DMS53 (cell line): Measurements from ENCODE around the gene SAPCD2.
A peak's percentile ranks its signal among the peaks of the same experiment; 100 is the strongest.
"Not testable (repeated sequence)": the region's sequence is repeated elsewhere in the genome, so short reads cannot be mapped to it uniquely, and the experiment has no call there.

ENCODE experiments used
- DNase-seq: peaks from one replicate; lab custom pipeline; 2025; lab: John Stamatoyannopoulos, UW

The SAPCD2 gene

DNA sequence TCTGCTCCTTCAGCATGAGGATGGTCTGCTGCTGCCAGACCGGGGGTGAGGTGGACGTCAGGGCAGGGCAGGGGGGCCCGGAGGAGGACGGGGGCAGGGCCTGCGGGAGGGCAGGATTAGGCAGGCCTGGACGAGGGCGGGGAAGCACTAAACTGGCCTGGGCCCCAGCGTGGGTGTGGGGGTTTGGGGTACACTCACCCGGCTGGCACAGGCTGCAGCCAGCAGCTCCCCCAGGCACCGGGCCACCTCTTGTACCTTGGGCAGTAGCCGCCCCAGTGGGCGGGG, 5.5 kb downstream of the SAPCD2 start:
- no peak for DNase-seq

DNA sequence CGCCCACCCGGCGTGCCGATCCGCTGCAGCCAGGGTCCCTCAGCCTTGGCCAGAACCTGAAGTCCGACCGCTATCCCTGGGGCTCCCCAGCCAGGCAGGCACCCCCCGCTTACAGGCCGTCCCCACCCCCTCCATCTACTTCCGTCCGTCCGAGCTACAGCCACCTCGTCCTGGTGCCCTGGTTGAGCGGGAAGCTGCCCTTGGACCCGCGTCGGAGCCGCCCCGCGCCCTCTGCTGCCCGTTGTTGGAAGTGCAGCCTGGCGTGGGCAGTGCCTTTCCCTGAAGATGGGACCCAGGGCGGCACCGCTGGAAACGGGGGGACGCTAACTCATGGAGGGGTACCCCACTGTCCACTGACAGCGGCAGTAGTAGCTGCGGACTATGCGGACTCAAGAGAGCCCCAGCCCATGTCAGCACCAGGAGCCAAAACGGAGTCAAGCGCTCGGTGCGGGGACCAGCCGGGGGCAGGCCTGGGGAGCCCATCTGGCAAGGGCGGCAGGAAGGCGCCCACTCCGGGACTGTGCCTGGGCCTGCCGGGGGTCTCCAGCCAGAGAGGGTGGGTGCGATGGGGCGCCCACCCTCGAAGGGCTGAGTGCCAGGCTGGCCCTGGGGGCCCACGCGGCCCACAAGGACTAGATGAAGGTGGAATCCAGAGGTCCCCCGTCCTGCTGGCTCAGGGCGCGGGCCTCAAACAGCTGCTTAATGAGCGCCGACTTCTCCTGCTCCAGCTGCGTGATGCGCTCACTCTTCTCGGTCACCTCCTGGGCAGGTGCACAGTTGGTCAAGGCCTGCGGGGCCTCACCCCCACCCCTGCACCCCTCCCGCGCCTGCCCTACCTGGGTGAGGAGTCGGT, 6.1 kb downstream of the SAPCD2 start:
- DNase-seq: peak; percentile 88

- no peak for DNase-seq
Observed at GRCh38 chr9:137063311-137064026, 6.9 kb downstream of the SAPCD2 start.

DNA sequence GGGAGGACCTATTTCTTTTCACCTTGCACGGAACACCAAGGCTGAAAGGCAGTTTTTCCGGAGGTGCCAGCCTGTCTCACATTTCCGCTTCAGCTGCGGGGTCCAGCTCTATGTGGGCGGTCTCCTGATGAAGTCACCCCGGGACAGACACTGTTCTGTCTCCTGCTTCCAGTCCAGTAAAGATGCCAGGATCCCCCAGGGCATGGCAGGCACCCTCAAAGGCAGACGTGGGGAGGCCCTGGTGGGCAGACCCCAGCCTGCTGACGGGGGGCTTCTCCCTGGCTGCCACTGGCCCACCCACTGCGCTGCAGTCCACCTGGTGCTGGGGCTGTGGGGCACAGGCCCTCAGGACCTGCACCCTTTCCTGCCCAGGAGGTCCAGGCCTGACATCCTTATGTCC, 7.6 kb downstream of the SAPCD2 start:
- DNase-seq: not testable (repeated sequence)

DNA sequence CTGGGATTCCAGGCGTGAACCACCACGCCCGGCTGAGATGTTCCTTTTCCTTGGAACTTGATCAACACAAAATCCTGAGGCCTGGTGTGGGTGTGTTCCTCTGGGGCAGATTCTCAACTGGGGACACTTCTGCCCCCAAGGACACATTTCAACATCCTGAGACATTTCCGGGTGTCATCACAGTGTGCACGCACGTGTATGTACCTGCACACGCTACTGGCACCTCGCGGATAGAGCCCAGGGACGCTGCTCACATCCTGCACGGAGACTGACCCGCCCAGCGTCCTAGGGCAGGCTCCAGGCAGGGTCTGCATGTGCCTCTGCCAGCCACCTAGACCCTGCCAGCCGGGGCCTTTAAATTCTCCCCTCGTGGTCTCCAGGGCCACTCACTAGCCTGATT, 8.0 kb downstream of the SAPCD2 start:
- DNase-seq: no peak

DNA sequence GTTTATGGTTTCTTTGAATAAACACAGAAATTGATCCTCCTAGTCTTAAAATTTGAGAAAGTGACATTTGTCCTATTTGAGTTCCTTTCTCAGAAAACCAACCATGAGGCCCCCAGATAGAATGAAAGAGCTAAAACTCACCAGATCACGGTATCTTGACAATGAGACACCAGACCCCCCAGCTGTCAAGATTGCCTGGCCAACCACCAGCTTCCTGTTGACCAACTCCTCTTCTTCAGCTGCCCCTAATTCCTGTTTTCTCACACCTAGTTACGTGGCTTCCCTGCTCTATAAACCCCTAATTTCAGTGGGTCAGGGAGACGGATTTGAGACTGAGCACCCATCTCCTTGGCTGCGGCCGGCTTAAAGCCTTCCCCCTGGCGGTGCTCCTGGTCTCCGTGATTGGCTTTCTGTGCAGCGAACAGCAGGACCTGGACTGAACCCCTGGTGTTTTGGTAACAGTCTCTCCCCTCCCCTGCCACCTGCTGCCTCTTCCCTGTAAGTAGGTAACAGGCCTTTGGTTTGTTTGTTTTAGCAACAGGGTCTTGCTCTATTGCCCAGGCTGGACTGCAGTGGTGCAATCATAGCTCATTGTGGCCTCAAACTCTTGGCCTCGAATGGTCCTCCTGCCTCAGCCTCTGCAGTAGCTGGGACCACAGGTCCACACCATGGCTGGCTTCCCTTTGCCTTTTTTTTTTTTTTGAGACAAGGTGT, 11.7 kb downstream of the SAPCD2 start:
- peak; percentile 38 for DNase-seq

- peak; percentile 74 for DNase-seq
Observed at GRCh38 chr9:137057545-137057944, 12.8 kb downstream of the SAPCD2 start.

DNA sequence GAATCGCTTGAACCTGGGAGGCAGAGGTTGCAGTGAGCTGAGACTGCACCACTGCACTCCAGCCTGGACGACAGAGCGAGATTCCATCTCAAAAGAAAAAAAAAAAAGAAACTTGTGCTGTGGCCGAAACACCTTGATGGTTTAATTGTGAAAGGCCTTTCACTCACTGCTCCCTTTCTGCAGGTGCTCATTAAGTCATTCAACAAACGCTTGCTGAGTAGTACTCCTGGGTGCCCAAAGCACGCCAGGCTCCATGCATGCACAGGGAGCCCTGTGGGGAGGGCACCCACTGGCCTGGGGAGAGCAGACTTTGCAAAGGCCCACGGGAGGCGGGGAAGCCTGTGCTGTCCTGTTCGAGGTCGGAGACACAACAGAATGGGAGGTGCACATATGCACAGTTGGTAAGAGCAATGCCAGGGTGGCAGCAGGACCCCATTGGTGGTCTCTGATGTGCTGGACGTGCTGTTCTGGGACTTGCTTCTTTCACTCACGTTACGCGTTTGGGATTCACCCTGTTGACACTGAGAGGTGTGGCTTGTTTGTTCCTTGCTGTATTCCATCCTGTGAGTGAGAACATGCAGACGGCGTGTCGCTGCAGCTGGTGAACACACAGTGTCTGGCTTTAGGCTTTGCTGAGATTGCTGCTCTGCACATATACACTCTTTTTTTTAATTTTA, 13.5 kb downstream of the SAPCD2 start:
- peak; percentile 68 for DNase-seq

DNA sequence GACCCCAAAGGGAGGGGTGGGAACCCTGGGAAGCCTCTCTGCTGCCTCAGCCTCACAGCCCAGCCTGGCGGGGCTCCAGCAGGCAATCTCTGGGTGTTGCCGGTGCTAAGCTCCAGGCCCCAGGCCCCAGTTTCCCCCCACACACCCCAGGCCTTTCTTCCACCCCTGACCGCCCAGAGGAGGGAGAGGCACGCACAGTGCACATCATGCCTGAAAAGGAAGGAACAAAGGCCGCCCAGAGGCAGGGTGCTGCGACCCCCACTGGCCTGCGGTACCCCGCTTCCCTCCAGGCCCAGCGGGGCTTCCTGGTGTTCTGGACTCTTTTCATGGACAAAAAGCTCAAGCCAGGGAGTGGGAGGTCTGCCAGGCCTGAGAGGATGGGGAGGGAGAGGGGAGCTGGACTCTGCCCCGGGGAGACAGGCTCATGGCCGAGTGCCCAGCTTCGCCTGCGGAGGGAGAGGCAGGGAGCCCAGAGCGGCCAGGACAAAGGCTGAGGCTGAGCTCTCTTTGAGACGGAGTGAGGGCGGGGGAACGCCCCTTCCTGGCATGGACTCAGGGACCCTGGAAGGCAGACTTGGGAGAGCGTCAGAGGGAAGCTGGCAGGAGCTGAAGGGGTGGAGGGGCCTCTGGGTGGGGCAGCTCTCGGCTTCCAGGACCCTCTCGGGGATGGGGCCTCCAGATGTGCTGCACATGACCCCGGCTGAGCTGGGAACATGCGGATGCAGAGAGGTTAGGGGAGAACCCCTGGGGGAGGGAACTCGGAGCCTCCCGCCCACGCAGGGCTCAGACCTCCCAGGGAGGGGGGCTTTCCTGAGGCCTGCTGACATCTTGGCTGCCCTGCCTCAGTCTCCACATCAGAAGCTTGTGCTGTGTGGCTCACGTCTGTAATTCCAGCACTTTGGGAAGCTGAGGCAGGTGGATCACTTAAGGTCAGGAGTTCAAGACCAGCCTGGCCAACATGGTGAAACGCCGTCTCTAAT, 14.7 kb downstream of the SAPCD2 start:
- DNase-seq: no peak

GRCh38 chr9:137054932-137055384, 15.4 kb downstream of the SAPCD2 start:
- no peak for DNase-seq

DNA sequence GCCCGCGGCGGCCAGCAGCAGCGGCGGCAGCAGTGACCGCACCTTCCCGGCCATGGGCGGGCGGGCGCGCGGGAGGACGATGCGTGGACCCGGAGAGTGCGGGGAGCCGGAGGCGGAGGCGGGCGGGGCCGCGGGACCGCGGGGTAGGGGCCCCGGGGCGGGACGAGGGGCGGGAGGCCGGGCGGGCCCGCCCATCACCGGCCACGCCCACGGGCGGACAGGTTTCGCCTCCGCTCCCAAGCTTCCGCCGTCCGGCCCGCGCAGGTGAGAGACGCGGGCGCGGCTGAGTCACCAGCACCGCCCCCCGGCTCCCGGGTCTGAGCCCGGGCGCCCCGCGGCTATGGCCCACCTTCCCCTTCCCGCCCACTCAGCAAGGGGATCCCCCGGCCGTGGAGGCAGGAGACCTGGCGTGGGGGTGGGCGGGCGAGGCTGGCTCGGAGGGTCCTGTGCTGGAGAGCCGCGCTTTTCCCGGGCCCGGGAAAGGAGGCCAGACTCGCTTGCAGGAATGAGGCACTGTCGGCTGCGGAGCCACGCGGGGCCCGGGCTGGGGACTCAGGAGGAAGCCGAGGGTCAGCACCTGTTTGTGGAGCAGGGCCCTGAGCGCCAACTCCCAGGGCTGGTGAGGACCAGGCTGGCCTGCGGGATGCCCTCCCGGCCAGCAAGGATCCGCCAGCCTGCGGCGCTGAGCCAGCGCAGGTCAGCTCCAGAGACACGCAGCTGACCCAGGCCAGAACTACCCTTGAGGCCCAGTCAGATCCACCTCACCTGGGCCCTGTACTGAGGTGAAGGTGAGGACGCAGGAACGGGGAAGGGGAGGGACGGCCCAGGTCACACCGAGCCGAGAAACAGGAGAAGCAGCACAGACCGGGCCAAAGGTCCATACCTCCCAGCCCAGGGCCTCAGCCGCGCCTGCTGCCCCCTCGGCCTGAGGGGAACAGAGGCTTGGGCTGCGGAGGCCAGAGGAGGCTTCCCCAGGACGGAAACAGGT, 16.1 kb downstream of the SAPCD2 start, which contains the start of gene ENTPD2:
ENTPD2 (minus strand) TSS at position 118 of the 988 bp plus-strand sequence; CDS start at position 54, 64 bp downstream.
- peak; percentile 93 for DNase-seq

GRCh38 chr9:137052998-137053943, 17.1 kb downstream of the SAPCD2 start:
- peak; percentile 86 for DNase-seq

- no peak for DNase-seq
Observed at GRCh38 chr9:137052293-137052692, 18.1 kb downstream of the SAPCD2 start.

DNA sequence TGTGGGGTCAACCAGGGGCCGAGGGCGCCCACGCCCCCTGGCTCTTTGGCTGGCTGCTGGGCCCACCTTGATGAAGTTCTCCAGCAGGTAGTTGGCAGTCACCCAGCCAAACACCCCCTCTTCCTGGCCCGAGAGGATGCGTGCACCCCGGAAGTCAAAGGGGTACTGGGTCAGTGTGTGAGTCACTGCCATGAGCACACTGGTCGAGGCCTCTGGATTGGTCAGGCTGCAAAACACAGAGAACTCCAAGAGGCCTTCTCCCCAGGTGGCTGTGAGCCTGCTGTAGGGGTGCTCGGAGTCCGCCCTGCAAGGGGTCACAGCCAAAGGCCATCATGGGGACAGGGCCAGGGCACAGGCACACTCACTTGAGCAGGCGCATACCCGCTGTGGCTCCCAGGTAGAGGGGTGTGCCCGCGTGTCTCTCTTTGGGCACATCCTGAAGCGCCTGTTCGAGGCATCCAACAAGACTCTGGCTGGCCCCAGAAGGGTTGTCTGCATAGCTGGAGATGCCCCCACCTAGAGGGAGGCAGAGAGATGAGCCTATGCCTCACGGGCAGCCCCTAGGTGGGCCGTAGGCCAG, 19.1 kb downstream of the SAPCD2 start:
- no peak for DNase-seq

- DNase-seq: peak; percentile 52
Observed at GRCh38 chr9:137050570-137050969, 19.8 kb downstream of the SAPCD2 start.

- DNase-seq: peak; percentile 92
Observed at GRCh38 chr9:137049544-137050449, 20.6 kb downstream of the SAPCD2 start.
